GM15510 (cell line): ENCODE measurements around the gene DISP3.

Experiments used
- POLR2A ChIP-seq: IDR thresholded peaks from 3 replicates; pipeline ENCODE4 v1.6.1; 2011; ENCODE audit warnings: borderline replicate concordance; ENCODE audit not compliant: insufficient read length; ENCODE audit errors: extremely low read depth

The DISP3 gene

GRCh38 chr1:11550664-11551283, 71.8 kb downstream of the DISP3 start:
- TF ChIP-seq POLR2A: no peak

- TF ChIP-seq POLR2A: no peak
These were observed 79.3 kb downstream of the DISP3 start for GRCh38 chr1:11558276-11558675.

- TF ChIP-seq POLR2A: no peak
These were observed 80.1 kb downstream of the DISP3 start for GRCh38 chr1:11558871-11559590.

- TF ChIP-seq POLR2A: no peak
These were observed 80.6 kb downstream of the DISP3 start for GRCh38 chr1:11559591-11559970.

- no peak for TF ChIP-seq POLR2A
These were observed 81.1 kb downstream of the DISP3 start for GRCh38 chr1:11560061-11560460.

- no peak for TF ChIP-seq POLR2A
These were observed 82.8 kb downstream of the DISP3 start for GRCh38 chr1:11561740-11562139.

GRCh38 chr1:11562664-11563063, 83.7 kb downstream of the DISP3 start:
- TF ChIP-seq POLR2A: no peak

- TF ChIP-seq POLR2A: no peak
These were observed 84.7 kb downstream of the DISP3 start for GRCh38 chr1:11563560-11564069.

- TF ChIP-seq POLR2A: no peak
These were observed 85.3 kb downstream of the DISP3 start for GRCh38 chr1:11564237-11564636.

- TF ChIP-seq POLR2A: no peak
These were observed 87.3 kb downstream of the DISP3 start for GRCh38 chr1:11566042-11566850.

GRCh38 chr1:11567244-11568065, 88.5 kb downstream of the DISP3 start:
- no peak for TF ChIP-seq POLR2A

GRCh38 chr1:11568687-11569086, 89.7 kb downstream of the DISP3 start:
- TF ChIP-seq POLR2A: no peak

GRCh38 chr1:11569551-11569950, 90.6 kb downstream of the DISP3 start:
- TF ChIP-seq POLR2A: no peak

GRCh38 chr1:11569954-11570353, 91.0 kb downstream of the DISP3 start:
- no peak for TF ChIP-seq POLR2A

GRCh38 chr1:11570821-11571380, 91.9 kb downstream of the DISP3 start:
- TF ChIP-seq POLR2A: no peak

- TF ChIP-seq POLR2A: no peak
These were observed 93.1 kb downstream of the DISP3 start for GRCh38 chr1:11571906-11572616.
